B cell (primary cell): ENCODE results near the gene SLC7A6. TPM values are rescaled to one million over a fixed set of nuclear protein-coding genes. Genes with fewer than 3 reads are reported as not detected.

Experiments
- ATAC-seq: fragments of 200-7000 bp; cut with Tn5 transposase; one replicate; pipeline ENCODE4 v1.10.0; 2021; ENCODE audit warnings: low read depth, mild to moderate bottlenecking, moderate number of reproducible peaks, moderate library complexity
- CTCF ChIA-PET: fragments of 350-600 bp; sonication (Branson Sonifier 250); formaldehyde crosslinking; loops from one replicate; lab custom pipeline; 2021; ENCODE audit warnings: antibody characterized with exemption, inconsistent platforms; lab: Charles Lee
- POLR2A ChIA-PET: fragments of 350-600 bp; sonication (Branson Sonifier 250); formaldehyde crosslinking; loops from one replicate; lab custom pipeline; 2021; ENCODE audit warnings: antibody characterized with exemption; lab: Charles Lee
- DNase-seq: peaks from one replicate; pipeline ENCODE4 v3.0.0; 2013
- H2AFZ ChIP-seq: 2 replicates; pipeline ENCODE4 v1.6.1; 2012; ENCODE audit warnings: mild to moderate bottlenecking, low read depth, low read length; ENCODE audit not compliant: insufficient read depth, poor library complexity, severe bottlenecking
- H3K27ac ChIP-seq, 2 donors: 1 replicate in 1 of 2; 2 replicates in 1 of 2; pipeline ENCODE4 v1.5.1; 2012 to 2013; ENCODE audit warnings: low read length in 2 of 2, mild to moderate bottlenecking in 2 of 2, moderate library complexity in 1 of 2
- H3K27me3 ChIP-seq, 4 experiments: fragments of 200-600 bp in 1 of 4; sonication (generic) in 1 of 4; replicated peaks in 1 of 4; 1 replicate in 2 of 4; 2 replicates in 2 of 4; pipeline versions ENCODE4 v1.6.1 to v1.7.0; 2013 to 2016; ENCODE audit warnings: low read length in 3 of 4, mild to moderate bottlenecking in 2 of 4, mixed read lengths in 1 of 4, moderate library complexity in 1 of 4; ENCODE audit not compliant: insufficient read depth in 4 of 4, control insufficient read depth in 3 of 4; ENCODE audit errors: control extremely low read depth in 1 of 4
- H3K36me3 ChIP-seq, 2 experiments: replicated peaks in 1 of 2; 1 replicate in 1 of 2; 2 replicates in 1 of 2; pipeline versions ENCODE4 v1.6.1 to v1.7.1; 2013; ENCODE audit warnings: low read length in 1 of 2; ENCODE audit not compliant: insufficient read depth in 2 of 2, control insufficient read depth in 1 of 2; ENCODE audit errors: control extremely low read depth in 1 of 2, extremely low read depth in 1 of 2
- H3K4me1 ChIP-seq, 2 donors: fragments of 200-600 bp in 1 of 2; sonication (generic) in 1 of 2; 1 replicate in 1 of 2; 2 replicates in 1 of 2; pipeline versions ENCODE4 v1.5.1 to v1.6.1; 2013 to 2017; ENCODE audit warnings: low read length in 2 of 2; ENCODE audit not compliant: control insufficient read depth in 2 of 2, insufficient read depth in 2 of 2
- H3K4me2 ChIP-seq: replicated peaks from 2 replicates; pipeline ENCODE3; 2012; ENCODE audit warnings: mild to moderate bottlenecking, low read depth, low read length; ENCODE audit not compliant: poor library complexity, severe bottlenecking
- H3K4me3 ChIP-seq, 5 experiments: fragments of 200-600 bp in 1 of 5; sonication (generic) in 1 of 5; 1 replicate in 3 of 5; 2 replicates in 2 of 5; pipeline versions ENCODE4 v1.5.1 to v1.7.0; 2011 to 2016; ENCODE audit warnings: low read length in 4 of 5, mild to moderate bottlenecking in 4 of 5, low read depth in 2 of 5, control low read depth in 1 of 5, moderate library complexity in 1 of 5; ENCODE audit not compliant: insufficient read depth in 1 of 5; ENCODE audit errors: control extremely low read depth in 1 of 5, extremely low read depth in 1 of 5
- H3K79me2 ChIP-seq: fragments of 200-600 bp; sonication (generic); one replicate; pipeline ENCODE4 v1.6.0; 2016; ENCODE audit warnings: low read length; ENCODE audit not compliant: control insufficient read depth, insufficient read depth
- H3K9ac ChIP-seq: fragments of 200-600 bp; sonication (generic); 2 replicates; pipeline ENCODE4 v1.6.1; 2017; ENCODE audit warnings: mild to moderate bottlenecking, low read length, moderate library complexity
- H3K9me3 ChIP-seq, 3 donors: one replicate each; pipeline versions ENCODE4 v1.6.1 to v1.7.1; 2013; ENCODE audit warnings: low read length in 2 of 3; ENCODE audit not compliant: control insufficient read depth in 2 of 3, insufficient read depth in 1 of 3; ENCODE audit errors: control extremely low read depth in 1 of 3
- H4K20me1 ChIP-seq: 2 replicates; pipeline ENCODE4 v1.6.0; 2012; ENCODE audit warnings: mild to moderate bottlenecking, low read length; ENCODE audit not compliant: insufficient read depth, control insufficient read depth, poor library complexity, severe bottlenecking
- H3K27ac Mint-ChIP-seq: one replicate; pipeline ENCODE4 v1.8.0; 2021; ENCODE audit warnings: mixed read lengths
- H3K27me3 Mint-ChIP-seq: one replicate; pipeline ENCODE4 v1.8.0; 2021; ENCODE audit warnings: mixed read lengths
- H3K4me1 Mint-ChIP-seq: one replicate; pipeline ENCODE4 v1.8.0; 2021; ENCODE audit warnings: mixed read lengths
- H3K4me3 Mint-ChIP-seq: one replicate; pipeline ENCODE4 v1.8.0; 2021; ENCODE audit warnings: mixed read lengths
- H3K9me3 Mint-ChIP-seq: one replicate; pipeline ENCODE4 v1.8.0; 2022; ENCODE audit warnings: mixed read lengths; ENCODE audit not compliant: insufficient read depth
- EZH2 ChIP-seq: IDR thresholded peaks from 2 replicates; pipeline ENCODE4 v1.6.1; 2012; ENCODE audit warnings: borderline replicate concordance, low read depth, mild to moderate bottlenecking, moderate library complexity, low read length; ENCODE audit not compliant: insufficient read depth, poor library complexity, severe bottlenecking
- WGBS: methylation state at CpG from one replicate; pipeline ENCODE4 v1.1.5; 2013; ENCODE audit warnings: missing lambda C conversion rate; ENCODE audit not compliant: insufficient coverage; 5-methylcytosine and 5-hydroxymethylcytosine counted together
- intact Hi-C: fragments of 100-400 bp; cut with micrococcal nuclease; formaldehyde crosslinking; loops from one replicate; pipeline ENCODE4 v1.10.0; 2022
- polyA plus RNA-seq: library from polyadenylated mRNA; depleted of rRNA; stranded (reverse); fragments of >200 nt; gene quantifications from 2 replicates; pipeline ENCODE4 v1.2.3, GENCODE V29; 2012
- total RNA-seq, 2 donors: library from RNA; stranded (reverse); fragments of 120-200 nt in 1 of 2; gene quantifications; 1 replicate in 1 of 2; 2 replicates in 1 of 2; pipeline versions ENCODE4 v1.2.3 to v1.2.4, GENCODE V29; 2013 to 2022
- TF ChIP-seq, protein P1 (sequence below): fragments of 200-600 bp; IDR thresholded peaks from one replicate; pipeline ENCODE4 v1.8.0; 2022; ENCODE audit warnings: antibody characterized with exemption, mild to moderate bottlenecking

The SLC7A6 gene
- total and polyA plus RNA-seq, 2 donors (not counting 1 experiment from before 2014, with no cell fraction given), result 73.8 to 85.1 TPM

DNA sequence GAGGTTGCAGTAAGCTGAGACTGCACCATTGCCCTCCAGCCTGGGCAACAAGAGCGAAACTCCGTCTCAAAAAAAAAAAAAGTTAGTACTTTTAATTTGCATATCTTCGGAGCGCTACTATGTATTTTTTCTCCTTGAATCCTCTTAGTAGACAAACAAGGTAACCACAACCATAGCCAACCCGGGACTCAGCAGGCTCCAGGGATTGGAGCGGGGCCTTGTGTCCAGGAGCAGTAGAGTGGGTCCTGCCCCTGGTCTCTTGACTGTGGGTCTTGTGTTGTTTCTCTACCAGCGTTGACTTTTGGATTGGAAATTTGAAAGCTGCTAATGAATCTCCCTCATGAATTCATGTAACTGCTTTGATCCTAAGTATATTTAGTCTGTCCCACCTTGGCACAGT, 78.8 kb downstream of the SLC7A6 start:
- H3K9me3 Mint-ChIP-seq, result no peaks in the 10 kb centered on the region
- Histone ChIP-seq H3K79me2 (no peaks in the 10 kb centered on the region), H3K9me3 (no peaks in the 10 kb centered on the region), H3K4me1 (no peaks in the 10 kb centered on the region), H3K4me3 (no peak overlapping the region), H3K4me2 (no peak overlapping the region), H3K9ac (no peak overlapping the region), H3K36me3 (peaks cover 17 to 75% of the 10 kb centered on the region in 2 experiments), H3K27ac (no peak overlapping the region), H4K20me1 (no peaks in the 10 kb centered on the region), H2AFZ (no peak overlapping the region), H3K27me3 (no peaks in the 10 kb centered on the region)
- WGBS, result 100% methylated on average over 4 of the region's 7 CpGs
- no peak for TF ChIP-seq EZH2
- TF ChIP-seq, protein P1, sequence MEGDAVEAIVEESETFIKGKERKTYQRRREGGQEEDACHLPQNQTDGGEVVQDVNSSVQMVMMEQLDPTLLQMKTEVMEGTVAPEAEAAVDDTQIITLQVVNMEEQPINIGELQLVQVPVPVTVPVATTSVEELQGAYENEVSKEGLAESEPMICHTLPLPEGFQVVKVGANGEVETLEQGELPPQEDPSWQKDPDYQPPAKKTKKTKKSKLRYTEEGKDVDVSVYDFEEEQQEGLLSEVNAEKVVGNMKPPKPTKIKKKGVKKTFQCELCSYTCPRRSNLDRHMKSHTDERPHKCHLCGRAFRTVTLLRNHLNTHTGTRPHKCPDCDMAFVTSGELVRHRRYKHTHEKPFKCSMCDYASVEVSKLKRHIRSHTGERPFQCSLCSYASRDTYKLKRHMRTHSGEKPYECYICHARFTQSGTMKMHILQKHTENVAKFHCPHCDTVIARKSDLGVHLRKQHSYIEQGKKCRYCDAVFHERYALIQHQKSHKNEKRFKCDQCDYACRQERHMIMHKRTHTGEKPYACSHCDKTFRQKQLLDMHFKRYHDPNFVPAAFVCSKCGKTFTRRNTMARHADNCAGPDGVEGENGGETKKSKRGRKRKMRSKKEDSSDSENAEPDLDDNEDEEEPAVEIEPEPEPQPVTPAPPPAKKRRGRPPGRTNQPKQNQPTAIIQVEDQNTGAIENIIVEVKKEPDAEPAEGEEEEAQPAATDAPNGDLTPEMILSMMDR, result no peak
- DNase-seq, result no peak
- ATAC-seq, result no peak
- ChIA-PET CTCF (interaction anchor here (1.5 kb wide), 1 partner anchor 79 kb away, joined by 6 read pairs; the partner anchor contains the start of gene SLC7A6), POLR2A (no interaction called here)
- H3K4me3 Mint-ChIP-seq, result no peak overlapping the region
- H3K4me1 Mint-ChIP-seq, result no peaks in the 10 kb centered on the region
- no peaks in the 10 kb centered on the region for H3K27me3 Mint-ChIP-seq
- no peak overlapping the region for H3K27ac Mint-ChIP-seq
- intact Hi-C loops, result no loop called here

DNA sequence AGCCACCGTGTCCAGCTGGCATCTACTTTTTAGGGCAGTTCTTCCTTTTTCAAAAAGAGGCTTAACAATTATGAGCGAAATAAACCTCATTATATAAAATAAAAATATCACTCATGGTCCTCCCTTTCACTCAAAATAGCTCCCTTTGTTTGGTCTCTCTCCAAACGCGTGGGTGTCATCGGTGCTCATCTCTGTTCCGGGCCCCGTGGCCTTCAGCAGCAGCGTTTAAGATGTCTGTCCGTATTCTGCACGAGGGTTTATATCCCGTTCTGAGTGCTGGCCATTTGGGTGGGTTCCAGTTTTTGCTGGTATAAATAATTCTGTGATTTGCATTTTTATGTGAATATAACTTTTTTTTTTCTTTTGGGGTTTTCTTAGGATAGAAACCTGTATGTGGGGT, 79.9 kb downstream of the SLC7A6 start:
- no peak overlapping the region for H3K27ac Mint-ChIP-seq
- Histone ChIP-seq H2AFZ (no peak overlapping the region), H3K36me3 (peaks cover 22 to 74% of the 10 kb centered on the region in 2 experiments), H3K4me3 (no peak overlapping the region), H3K4me1 (no peaks in the 10 kb centered on the region), H3K9ac (no peak overlapping the region), H4K20me1 (no peaks in the 10 kb centered on the region), H3K27ac (no peak overlapping the region), H3K9me3 (no peaks in the 10 kb centered on the region), H3K79me2 (no peaks in the 10 kb centered on the region), H3K4me2 (no peak overlapping the region), H3K27me3 (no peaks in the 10 kb centered on the region)
- POLR2A ChIA-PET, result no interaction called here
- no peak overlapping the region for H3K4me3 Mint-ChIP-seq
- DNase-seq (no peak), ATAC-seq (no peak)
- CTCF ChIA-PET, result interaction anchor here (1.5 kb wide), 1 partner anchor 80 kb away, joined by 6 read pairs; the partner anchor contains the start of gene SLC7A6
- intact Hi-C loops, result no loop called here
- 93% methylated on average over 6 of the region's 11 CpGs for WGBS
- no peaks in the 10 kb centered on the region for H3K4me1 Mint-ChIP-seq
- TF ChIP-seq, protein P1, result no peak
- no peak for TF ChIP-seq EZH2
- H3K9me3 Mint-ChIP-seq, result no peaks in the 10 kb centered on the region
- H3K27me3 Mint-ChIP-seq, result no peaks in the 10 kb centered on the region
